GM10266 (cell line): Measurements from ENCODE around the gene CHD3.
"Not testable (repeated sequence)": the region's sequence is repeated elsewhere in the genome, so short reads cannot be mapped to it uniquely, and the experiment has no call there.

Experiments
- DNase-seq: peaks from one replicate; pipeline ENCODE4 v3.0.0; 2012; ENCODE audit errors: extremely low spot score
- TF ChIP-seq, protein P1 (sequence below): IDR thresholded peaks from 2 replicates; pipeline ENCODE4 v1.5.1; 2012; ENCODE audit warnings: mild to moderate bottlenecking, low read depth; ENCODE audit not compliant: control insufficient read depth, insufficient read depth; ENCODE audit errors: missing control alignments

The CHD3 gene

DNA sequence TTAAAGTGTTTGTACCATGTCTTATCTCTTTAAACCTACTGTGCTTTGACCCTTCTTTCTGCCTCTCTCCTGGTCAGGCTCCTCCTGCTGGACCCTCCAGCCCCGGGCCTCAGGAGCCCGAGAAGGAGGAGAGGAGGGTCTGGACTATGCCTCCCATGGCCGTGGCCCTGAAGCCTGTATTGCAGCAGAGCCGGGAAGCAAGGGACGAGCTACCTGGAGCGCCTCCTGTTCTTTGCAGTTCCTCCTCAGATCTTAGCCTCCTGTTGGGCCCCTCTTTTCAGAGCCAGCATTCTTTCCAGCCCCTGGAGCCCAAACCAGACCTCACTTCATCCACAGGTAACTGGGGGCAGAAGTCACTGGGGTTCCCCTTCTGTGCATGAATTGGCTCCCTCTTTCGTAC is 57.1 kb downstream of the CHD3 start:
- DNase-seq = no peak
- TF ChIP-seq, protein P1, sequence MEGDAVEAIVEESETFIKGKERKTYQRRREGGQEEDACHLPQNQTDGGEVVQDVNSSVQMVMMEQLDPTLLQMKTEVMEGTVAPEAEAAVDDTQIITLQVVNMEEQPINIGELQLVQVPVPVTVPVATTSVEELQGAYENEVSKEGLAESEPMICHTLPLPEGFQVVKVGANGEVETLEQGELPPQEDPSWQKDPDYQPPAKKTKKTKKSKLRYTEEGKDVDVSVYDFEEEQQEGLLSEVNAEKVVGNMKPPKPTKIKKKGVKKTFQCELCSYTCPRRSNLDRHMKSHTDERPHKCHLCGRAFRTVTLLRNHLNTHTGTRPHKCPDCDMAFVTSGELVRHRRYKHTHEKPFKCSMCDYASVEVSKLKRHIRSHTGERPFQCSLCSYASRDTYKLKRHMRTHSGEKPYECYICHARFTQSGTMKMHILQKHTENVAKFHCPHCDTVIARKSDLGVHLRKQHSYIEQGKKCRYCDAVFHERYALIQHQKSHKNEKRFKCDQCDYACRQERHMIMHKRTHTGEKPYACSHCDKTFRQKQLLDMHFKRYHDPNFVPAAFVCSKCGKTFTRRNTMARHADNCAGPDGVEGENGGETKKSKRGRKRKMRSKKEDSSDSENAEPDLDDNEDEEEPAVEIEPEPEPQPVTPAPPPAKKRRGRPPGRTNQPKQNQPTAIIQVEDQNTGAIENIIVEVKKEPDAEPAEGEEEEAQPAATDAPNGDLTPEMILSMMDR = no peak

DNA sequence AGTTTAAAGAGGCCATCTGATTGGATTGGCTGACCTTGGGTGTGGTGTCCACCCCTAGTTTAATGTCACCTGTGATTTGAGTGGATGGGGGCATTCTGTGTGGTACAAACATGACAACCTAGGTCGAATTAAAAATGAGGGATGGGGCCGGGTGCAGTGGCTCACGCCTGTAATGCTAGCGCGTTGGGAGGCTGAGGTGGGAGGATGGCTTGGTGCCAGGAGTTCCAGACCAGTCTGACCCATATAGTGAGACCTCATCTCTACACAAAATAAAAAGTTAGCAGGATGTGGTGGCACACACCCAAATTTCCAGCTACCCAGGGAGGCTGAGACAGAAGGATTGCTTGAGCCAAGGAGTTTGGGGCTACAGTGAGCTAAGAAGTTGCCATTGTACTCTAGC is 57.9 kb downstream of the CHD3 start:
- no peak for DNase-seq
- TF ChIP-seq, protein P1 = no peak

DNA sequence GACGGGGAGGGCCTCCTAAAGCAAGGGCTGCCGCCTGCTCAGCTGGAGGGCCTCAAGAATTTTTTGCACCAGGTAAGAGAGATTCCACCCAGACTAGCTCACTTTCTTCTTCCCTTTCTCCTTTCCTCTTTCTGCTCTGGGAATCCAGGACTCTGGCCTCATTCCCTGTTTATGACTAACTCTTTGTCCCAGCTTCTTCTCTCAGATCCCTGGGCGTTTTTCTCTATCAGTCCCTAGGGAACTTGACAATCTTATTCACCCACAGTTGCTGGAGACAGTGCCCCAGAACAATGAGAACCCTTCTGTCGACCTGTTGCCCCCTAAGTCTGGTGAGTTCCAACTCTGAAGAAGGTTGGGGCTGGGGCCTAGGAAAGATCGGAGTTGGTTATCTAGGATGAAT is 59.1 kb downstream of the CHD3 start:
- DNase-seq = no peak
- TF ChIP-seq, protein P1 = no peak

DNA sequence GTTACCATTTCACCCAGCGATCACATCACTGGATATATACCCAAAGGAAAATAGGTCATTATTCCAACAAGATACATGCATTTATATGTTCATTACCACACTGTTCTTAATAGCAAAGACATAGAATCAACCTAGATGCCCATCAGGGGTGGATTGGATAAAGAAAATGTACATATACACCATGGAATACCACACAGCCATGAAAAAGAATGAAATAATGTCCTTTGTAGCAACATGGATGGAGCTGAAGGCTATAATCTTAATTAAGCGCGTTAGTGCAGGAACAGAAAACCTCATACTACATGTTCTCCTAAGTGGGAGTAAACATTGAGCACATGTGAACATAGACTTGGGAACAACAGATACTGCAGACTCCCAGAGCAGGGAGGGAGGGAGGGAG is 62.0 kb downstream of the CHD3 start:
- DNase-seq = no peak
- TF ChIP-seq, protein P1 = no peak

DNA sequence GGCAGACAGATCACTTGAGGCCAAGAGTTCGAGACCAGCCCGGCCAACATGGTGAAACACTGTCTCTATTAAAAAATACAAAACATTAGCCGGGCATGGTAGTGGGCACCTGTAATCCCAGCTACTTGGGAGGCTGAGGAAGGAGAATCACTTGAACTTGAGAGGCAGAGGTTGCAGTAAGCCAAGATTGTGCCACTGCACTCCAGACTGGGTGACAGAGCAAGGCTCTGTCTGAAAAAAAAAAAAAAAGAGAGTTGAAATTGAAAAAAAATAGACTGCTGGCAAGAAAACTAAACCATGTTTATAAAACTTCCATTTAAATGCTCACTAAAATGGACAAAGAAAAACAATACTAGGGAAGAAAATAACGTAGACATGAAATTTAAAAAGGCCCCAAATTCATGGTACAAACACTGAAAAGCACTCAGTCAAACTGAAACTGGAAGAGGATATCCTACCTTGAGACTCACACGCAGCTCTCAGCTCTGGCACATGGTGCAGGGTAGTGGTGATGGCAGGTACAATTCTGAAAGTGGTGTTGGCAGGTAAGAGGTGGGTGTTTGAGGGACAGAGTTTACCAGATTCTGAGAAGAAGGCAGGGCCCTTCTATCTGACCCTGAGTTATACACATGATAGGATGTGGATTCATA is 62.7 kb downstream of the CHD3 start:
- peak; percentile 61 for DNase-seq

DNA sequence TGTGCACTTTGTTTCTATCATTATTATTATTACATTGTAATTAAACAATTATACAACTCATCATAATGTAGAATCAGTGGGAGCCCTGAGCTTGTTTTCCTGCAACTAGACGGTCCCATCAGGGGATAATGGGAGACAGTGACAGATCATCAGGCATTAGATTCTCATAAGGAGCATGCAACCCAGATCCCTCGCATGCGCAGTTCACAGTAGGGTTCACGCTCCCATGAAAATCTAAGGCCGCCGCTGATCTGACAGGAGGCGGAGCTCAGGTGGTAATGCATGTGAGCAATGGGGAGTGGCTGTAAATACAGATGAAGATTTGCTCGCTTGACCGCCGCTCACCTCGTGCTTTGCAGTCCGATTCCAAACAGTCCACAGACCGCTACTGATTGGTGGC is 64.7 kb downstream of the CHD3 start:
- DNase-seq = not testable (repeated sequence)

More for the DNA sequence above, 62.7 kb downstream of the CHD3 start:
- TF ChIP-seq, protein P1 = no peak

DNA sequence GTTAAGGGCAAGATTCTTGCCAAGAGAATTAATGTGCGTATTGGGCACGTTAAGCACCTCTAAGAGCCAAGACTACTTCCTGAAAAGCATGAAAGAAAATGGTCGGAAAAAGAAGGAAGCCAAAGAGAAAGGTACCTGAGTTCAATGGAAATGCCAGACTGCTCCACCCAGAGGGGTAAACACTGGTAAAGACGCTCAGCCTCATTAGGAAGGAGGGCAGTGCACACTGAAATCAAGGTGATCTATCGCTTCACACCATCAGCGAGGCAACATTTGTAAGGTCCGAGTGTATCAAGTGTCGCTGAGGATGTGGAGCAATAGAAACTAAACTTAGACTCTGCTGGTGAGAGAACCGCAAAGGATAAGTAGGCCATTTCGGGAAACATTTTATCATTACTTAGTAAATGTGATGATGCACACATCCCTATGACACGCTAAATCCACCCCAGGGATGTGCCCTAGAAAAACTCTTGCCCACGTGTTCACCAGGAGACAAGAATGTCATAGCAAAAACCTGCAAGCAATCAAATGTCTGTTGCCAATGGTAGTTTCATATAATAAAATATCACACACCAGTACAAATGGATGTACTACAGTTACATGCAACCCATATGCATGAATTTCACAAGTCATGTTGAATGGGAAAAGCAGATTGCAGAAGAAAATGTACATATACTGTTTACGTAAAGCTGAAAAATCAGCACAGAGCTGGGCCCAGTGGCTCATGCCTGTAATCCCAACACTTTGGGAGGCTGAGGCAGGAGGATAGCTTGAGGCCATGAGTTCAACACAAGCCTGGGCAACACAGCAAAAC is 67.0 kb downstream of the CHD3 start:
- TF ChIP-seq, protein P1 = no peak
- DNase-seq = no peak
